K562 (cell line): ENCODE data around the gene AGPAT3. TPM values are rescaled to one million over a fixed set of nuclear protein-coding genes. Genes with fewer than 3 reads are reported as not detected.

Experiments
- ATAC-seq: fragments of 200-7000 bp; cut with Tn5 transposase; 3 replicates; pipeline ENCODE4 v1.9.1; 2020; ENCODE audit warnings: moderate library complexity
- BruUV-seq: library from RNA; stranded (reverse); fragments of 400-500 nt; replicated peaks from 2 replicates; lab custom pipeline; 2021; lab: Mats Ljungman, UMichigan
- CTCF ChIA-PET: fragments of 300-600 bp; formaldehyde crosslinking; extraction: SDS; loops from one replicate; lab custom pipeline; 2021; ENCODE audit warnings: low intra/inter-chr PET ratio; lab: Yijun Ruan, JAX
- POLR2A ChIA-PET: fragments of 300-600, 350-650 bp; sonication (Branson Sonifier 250); formaldehyde crosslinking; extraction: SDS; loops from one replicate; lab custom pipeline; 2021; ENCODE audit warnings: antibody characterized with exemption, inconsistent platforms; lab: Yijun Ruan, JAX
- DNase-seq, 4 experiments: peaks; one replicate each; pipeline versions ENCODE4 v3.0.0 to v3.0.0-alpha.2; 2011 to 2018; ENCODE audit warnings: low spot score in 3 of 4, mixed read lengths in 3 of 4; ENCODE audit errors: extremely low read depth in 1 of 4
- FAIRE-seq: peaks from 2 replicates; lab custom pipeline; 2011; peaks lifted over from hg19 to GRCh38; lab: Jason Lieb, UNC
- H2AFZ ChIP-seq: 2 replicates; pipeline ENCODE4 v1.6.0; 2011; ENCODE audit warnings: low read depth, low read length, control low read depth, inconsistent platforms
- H3K27ac ChIP-seq: fragments of 200-600 bp; 3 replicates; pipeline ENCODE4 v1.8.0; 2011; ENCODE audit warnings: low read depth, mild to moderate bottlenecking, control low read depth, inconsistent platforms, low read length, moderate library complexity, mixed read lengths; ENCODE audit errors: extremely low read depth
- H3K27me3 ChIP-seq, 2 experiments: fragments of 300-600 bp in 1 of 2; 2 replicates in 1 of 2; 3 replicates in 1 of 2; pipeline versions ENCODE4 v1.6.0 to v1.8.0; 2011; ENCODE audit warnings: inconsistent platforms in 2 of 2, low read length in 2 of 2, mild to moderate bottlenecking in 1 of 2, mixed read lengths in 1 of 2, moderate library complexity in 1 of 2; ENCODE audit not compliant: control insufficient read depth in 2 of 2, insufficient read depth in 2 of 2
- H3K36me3 ChIP-seq: fragments of 300-600 bp; 3 replicates; pipeline ENCODE4 v1.8.0; 2011; ENCODE audit warnings: mild to moderate bottlenecking, low read length, inconsistent platforms; ENCODE audit not compliant: control insufficient read depth, insufficient read depth
- H3K4me1 ChIP-seq, 2 experiments: fragments of 200-600 bp in 1 of 2; replicated peaks in 1 of 2; 2 replicates in 1 of 2; 3 replicates in 1 of 2; pipeline versions ENCODE4 v1.5.1 to v1.8.0; 2011; ENCODE audit warnings: inconsistent platforms in 2 of 2, low read length in 2 of 2, mild to moderate bottlenecking in 1 of 2, mixed read lengths in 1 of 2, moderate library complexity in 1 of 2; ENCODE audit not compliant: control insufficient read depth in 2 of 2, insufficient read depth in 2 of 2
- H3K4me2 ChIP-seq: 2 replicates; pipeline ENCODE4 v1.6.1; 2011; ENCODE audit warnings: low read length, control low read depth, inconsistent platforms, mixed read lengths; ENCODE audit not compliant: insufficient read depth
- H3K4me3 ChIP-seq: fragments of 200-600 bp; sonication (generic), shearing (Covaris generic); 2 replicates; pipeline ENCODE4 v1.5.1; 2016; ENCODE audit warnings: control low read depth, inconsistent platforms
- H3K79me2 ChIP-seq: fragments of 200-600 bp; 3 replicates; pipeline ENCODE4 v1.8.0; 2011; ENCODE audit warnings: low read length, inconsistent platforms; ENCODE audit not compliant: control insufficient read depth, insufficient read depth
- H3K9ac ChIP-seq, 2 experiments: 2 replicates each; pipeline versions ENCODE4 v1.6.0 to v1.6.1; 2011; ENCODE audit warnings: low read depth in 2 of 2, low read length in 2 of 2, control low read depth in 1 of 2, inconsistent platforms in 1 of 2, mild to moderate bottlenecking in 1 of 2, mixed read lengths in 1 of 2; ENCODE audit not compliant: insufficient read depth in 1 of 2
- H3K9me1 ChIP-seq: one replicate; pipeline ENCODE4 v1.6.0; 2011; ENCODE audit warnings: inconsistent platforms, mild to moderate bottlenecking, low read length, moderate library complexity; ENCODE audit not compliant: control insufficient read depth, insufficient read depth
- H3K9me3 ChIP-seq: replicated peaks from 2 replicates; pipeline ENCODE4 v1.5.1; 2011; ENCODE audit warnings: low read depth, low read length, inconsistent platforms; ENCODE audit not compliant: control insufficient read depth, insufficient read depth
- H4K20me1 ChIP-seq: replicated peaks from 2 replicates; pipeline ENCODE4 v1.6.1; 2011; ENCODE audit warnings: low read length, inconsistent platforms, mixed read lengths; ENCODE audit not compliant: control insufficient read depth, insufficient read depth
- AFF4 ChIP-seq: sonication (generic); formaldehyde crosslinking; IDR thresholded peaks from 2 replicates; pipeline ENCODE4 v1.8.0; 2023; ENCODE audit warnings: mild to moderate bottlenecking, missing genetic modification reagents
- ARID1B ChIP-seq: fragments of 450-650 bp; IDR thresholded peaks from 2 replicates; pipeline ENCODE4 v1.6.1; 2016; ENCODE audit warnings: antibody characterized with exemption, mild to moderate bottlenecking, inconsistent platforms
- HDAC2 ChIP-seq: fragments of 450-650 bp; IDR thresholded peaks from 2 replicates; pipeline ENCODE4 v1.6.1; 2016; ENCODE audit warnings: mild to moderate bottlenecking
- LARP7 ChIP-seq: fragments of 450-650 bp; IDR thresholded peaks from 2 replicates; pipeline ENCODE4 v1.6.1; 2016
- NFE2 ChIP-seq: IDR thresholded peaks from 2 replicates; pipeline ENCODE4 v1.6.1; 2014; ENCODE audit warnings: antibody characterized with exemption, low read depth
- NUFIP1 ChIP-seq: fragments of 450-650 bp; IDR thresholded peaks from 2 replicates; pipeline ENCODE4 v1.6.1; 2018; ENCODE audit not compliant: partially characterized antibody
- PYGO2 ChIP-seq: fragments of 450-650 bp; IDR thresholded peaks from 2 replicates; pipeline ENCODE4 v1.6.1; 2016; ENCODE audit warnings: mild to moderate bottlenecking, missing genetic modification characterization, moderate library complexity, missing compliant biosample characterization
- WGBS: fragments of 100-300 bp; shearing (Covaris generic); methylation state at CpG from one replicate; pipeline ENCODE4 v1.1.6; 2016; ENCODE audit warnings: low coverage, mixed read lengths; ENCODE audit not compliant: insufficient coverage; ENCODE audit errors: missing lambda C conversion rate; 5-methylcytosine and 5-hydroxymethylcytosine counted together
- in situ Hi-C: fragments of 300-500 bp; cut with MboI; formaldehyde crosslinking; loops from 4 replicates; pipeline ENCODE4 v1.15.0; 2018; ENCODE audit warnings: inconsistent platforms, mixed read lengths
- intact Hi-C: fragments of 100-400 bp; cut with micrococcal nuclease; formaldehyde crosslinking; loops from 2 replicates; pipeline ENCODE4 v1.14.2; 2022
- polyA plus RNA-seq, 8 experiments: library from polyadenylated mRNA; depleted of rRNA in 4 of 8; stranded (reverse) in 5 of 8; unstranded in 3 of 8; fragments of >200 nt; fragmentation: Nextera tagmentation in 2 of 8; fragmentation: Illumina TruSeq in 1 of 8; extraction: Ambion mirVana in 2 of 8; extraction: Trizol in 1 of 8; gene quantifications; 2 replicates each; pipeline versions ENCODE4 v1.2.1 to v1.2.3, GENCODE V29; 2011 to 2014; ENCODE audit warnings: inconsistent platforms in 1 of 8, missing spikeins in 1 of 8
- total RNA-seq, 7 experiments: library from RNA; depleted of rRNA in 6 of 7; stranded (reverse); fragments of >200 nt in 6 of 7; fragmentation: Illumina TruSeq in 2 of 7; extraction: Trizol in 2 of 7; gene quantifications; 2 replicates each; pipeline versions ENCODE4 v1.2.1 to v1.2.3, GENCODE V29; 2011 to 2021; ENCODE audit warnings: low replicate concordance in 1 of 7

The AGPAT3 gene
- total and polyA plus RNA-seq, 9 of the 15 experiments (the other 6 are each of a cell fraction or from before 2014, with no cell fraction given), result 1.5 to 88.4 (median 35.7) TPM

- Histone ChIP-seq H4K20me1 (peaks cover 5% of the 10 kb centered on the region; the same call in 1 of the 2 replicates), H3K27me3 (no peaks in the 10 kb centered on the region), H3K9me1 (no peaks in the 10 kb centered on the region), H2AFZ (peak overlapping the region; percentile 96), H3K4me3 (no peak overlapping the region), H3K9me3 (no peaks in the 10 kb centered on the region), H3K4me2 (peak overlapping the region; percentile 68; the same call in 1 of the 2 replicates), H3K79me2 (no peaks in the 10 kb centered on the region), H3K27ac (no peak overlapping the region), H3K36me3 (no peaks in the 10 kb centered on the region), H3K9ac (peak overlapping the region; percentile 53 to 83; a peak in 2 of 4 replicates), H3K4me1 (peaks cover 15 to 56% of the 10 kb centered on the region in 2 experiments)
- ChIA-PET CTCF (no interaction called here), POLR2A (interaction anchor here (0.6 to 1.8 kb wide), 2 partner anchors 11 to 86 kb away, joined by 3 to 9 read pairs; no protein-coding TSS in a partner anchor)
- FAIRE-seq, result no peak
- 53% methylated on average over 10 of the region's 12 CpGs for WGBS
- BruUV-seq, result no TSS peak
- no peak for DNase-seq
- no peak for TF ChIP-seq PYGO2
- no peak for TF ChIP-seq NFE2
- TF ChIP-seq LARP7, result no peak
- no peak for TF ChIP-seq AFF4 (CRISPR knock-in tag)
- TF ChIP-seq ARID1B, result 0 out of 2 replicates have a peak, but pooled peaks have one; percentile 6
- no peak for TF ChIP-seq NUFIP1
- peak; percentile 42; the same call in 1 of the 2 replicates for TF ChIP-seq HDAC2
- ATAC-seq, result no peak
- intact Hi-C loops (loop anchor here (2.0 kb wide), 1 partner anchor 26 kb away; no protein-coding TSS in a partner anchor), in situ Hi-C loops (no loop called here)
Observed at GRCh38 chr21:43829161-43829560, 35.9 kb upstream of the AGPAT3 start.
